GM21576 (cell line): ENCODE results near the gene MOV10.

ENCODE experiments used
- ATAC-seq: cut with Tn5 transposase; IDR thresholded peaks from one replicate; pipeline ENCODE4 v1.9.1; 2021; ENCODE audit warnings: mild to moderate bottlenecking, moderate library complexity; ENCODE audit not compliant: unreplicated experiment

Gene MOV10

GRCh38 chr1:112673592-112674439 is 643 bp upstream of the MOV10 start:
- ATAC-seq: no peak

- ATAC-seq: peak; percentile 24
These were observed 698 bp downstream of the MOV10 start for GRCh38 chr1:112674986-112675727.

GRCh38 chr1:112675728-112676381 is 1.4 kb downstream of the MOV10 start:
- no peak for ATAC-seq

DNA sequence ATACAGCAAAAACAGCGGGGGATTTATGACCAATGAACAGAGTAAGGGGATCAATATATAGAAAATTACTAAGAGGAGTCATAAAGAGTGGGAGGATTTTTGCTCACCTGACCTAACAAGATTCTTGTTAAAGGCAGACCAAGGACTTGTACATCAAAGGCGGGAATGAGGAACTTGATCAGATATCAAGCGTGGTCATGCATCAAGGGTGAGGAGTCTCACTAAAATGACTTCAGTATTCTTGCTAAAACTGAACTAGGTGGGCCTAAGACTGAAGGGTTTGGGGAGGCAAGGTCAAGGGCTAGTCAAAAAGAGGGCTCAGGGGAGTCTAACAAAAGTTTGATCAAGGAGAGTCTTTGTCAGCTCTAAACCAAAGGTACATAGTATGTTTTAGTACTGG is 2.1 kb downstream of the MOV10 start:
- no peak for ATAC-seq

- no peak for ATAC-seq
These were observed 3.0 kb downstream of the MOV10 start for GRCh38 chr1:112677501-112677900.

DNA sequence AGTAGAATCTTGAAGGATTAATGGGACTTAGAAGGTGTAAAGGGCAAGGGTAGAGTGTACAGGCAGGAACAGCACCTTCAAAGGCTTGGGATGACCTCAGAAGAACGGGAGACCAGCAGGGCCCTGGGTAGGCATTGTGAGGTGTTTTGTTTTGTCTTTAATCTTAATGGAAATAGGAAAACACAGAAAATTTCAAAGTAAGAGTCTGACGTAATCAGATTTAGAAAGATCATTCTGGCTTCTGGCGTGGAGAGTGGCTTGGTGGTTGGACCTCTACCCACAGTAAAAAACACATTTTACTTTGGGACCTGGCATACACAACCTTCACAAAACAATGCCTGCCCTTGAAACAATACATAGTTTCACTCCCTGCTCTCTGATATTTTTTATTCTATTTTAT is 4.1 kb downstream of the MOV10 start:
- ATAC-seq: no peak

GRCh38 chr1:112685913-112686312 is 11.5 kb downstream of the MOV10 start:
- ATAC-seq: no peak

DNA sequence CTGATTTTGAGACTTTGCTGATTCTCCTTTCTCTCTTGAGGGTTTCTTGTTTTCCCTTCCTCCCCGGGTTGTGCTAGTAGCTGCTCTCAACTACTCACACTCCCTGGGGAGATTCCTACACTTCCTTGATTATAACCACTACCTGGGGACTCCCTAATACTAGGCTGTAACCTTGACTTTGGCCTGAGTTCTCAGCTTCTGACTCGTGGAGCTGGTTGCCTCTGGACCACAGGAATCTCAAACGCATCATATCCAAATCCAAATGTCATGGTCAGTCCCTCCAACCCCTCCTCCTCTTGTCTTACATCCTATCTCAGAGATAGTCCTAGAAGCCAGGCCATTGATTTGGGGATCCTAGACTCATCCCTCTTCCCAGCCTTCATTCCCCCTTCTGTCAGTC is 12.0 kb downstream of the MOV10 start:
- no peak for ATAC-seq

- no peak for ATAC-seq
These were observed 12.4 kb downstream of the MOV10 start for GRCh38 chr1:112686835-112687234.

GRCh38 chr1:112687361-112687760 is 12.9 kb downstream of the MOV10 start:
- ATAC-seq: no peak

DNA sequence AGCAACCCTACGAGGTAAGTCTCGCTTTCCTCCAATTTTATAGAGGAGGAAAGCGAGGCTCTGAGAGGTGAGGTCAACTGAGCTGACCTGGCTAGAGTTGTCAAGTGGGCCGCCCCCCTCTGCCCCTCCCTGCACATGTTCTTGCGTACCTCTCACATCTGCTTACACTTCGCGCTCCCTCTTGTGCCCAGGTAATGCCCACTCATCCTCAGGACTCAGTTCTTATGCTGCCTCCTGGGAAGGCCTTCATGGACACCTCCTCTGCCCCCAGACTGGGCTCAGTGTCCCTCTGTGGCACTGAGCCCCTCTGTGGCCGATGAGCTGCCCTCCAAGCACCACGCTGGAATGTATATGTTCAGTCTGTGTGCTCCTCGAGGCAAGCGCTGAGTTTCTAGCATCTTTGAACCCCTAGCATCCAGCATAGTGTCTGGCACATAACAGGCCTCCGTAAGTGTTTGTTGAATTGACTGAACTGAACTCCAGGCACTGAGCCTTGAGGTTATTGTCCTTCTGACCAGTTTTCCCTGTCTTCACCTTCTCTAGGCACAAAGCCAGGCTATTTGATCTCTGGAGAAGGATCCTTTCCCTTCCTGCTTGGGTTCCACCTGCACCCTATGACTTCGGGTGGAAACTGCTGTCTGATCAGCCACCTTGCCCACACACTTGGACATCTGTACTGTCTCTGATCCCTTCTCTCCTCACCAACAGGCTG is 13.5 kb downstream of the MOV10 start:
- no peak for ATAC-seq

GRCh38 chr1:112688781-112689193 is 14.3 kb downstream of the MOV10 start:
- no peak for ATAC-seq

GRCh38 chr1:112689196-112689841 is 14.9 kb downstream of the MOV10 start:
- no peak for ATAC-seq

GRCh38 chr1:112689842-112690237 is 15.4 kb downstream of the MOV10 start:
- no peak for ATAC-seq

DNA sequence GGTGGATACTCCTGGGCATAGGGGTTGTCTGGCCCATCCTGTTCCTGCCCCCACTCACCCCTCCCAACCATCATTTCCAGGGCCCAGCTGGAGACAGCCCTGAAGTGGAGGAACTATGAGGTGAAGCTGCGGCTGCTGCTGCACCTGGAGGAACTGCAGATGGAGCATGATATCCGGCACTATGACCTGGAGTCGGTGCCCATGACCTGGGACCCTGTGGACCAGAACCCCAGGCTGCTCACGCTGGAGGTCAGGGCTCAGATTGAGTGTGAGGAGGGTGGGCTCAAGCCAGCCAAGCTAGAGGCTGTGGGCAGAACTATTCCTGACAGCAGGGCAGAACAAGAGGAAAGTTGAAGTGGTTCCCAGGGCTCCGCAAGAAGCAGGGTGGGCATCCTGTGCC is 18.2 kb downstream of the MOV10 start:
- no peak for ATAC-seq

DNA sequence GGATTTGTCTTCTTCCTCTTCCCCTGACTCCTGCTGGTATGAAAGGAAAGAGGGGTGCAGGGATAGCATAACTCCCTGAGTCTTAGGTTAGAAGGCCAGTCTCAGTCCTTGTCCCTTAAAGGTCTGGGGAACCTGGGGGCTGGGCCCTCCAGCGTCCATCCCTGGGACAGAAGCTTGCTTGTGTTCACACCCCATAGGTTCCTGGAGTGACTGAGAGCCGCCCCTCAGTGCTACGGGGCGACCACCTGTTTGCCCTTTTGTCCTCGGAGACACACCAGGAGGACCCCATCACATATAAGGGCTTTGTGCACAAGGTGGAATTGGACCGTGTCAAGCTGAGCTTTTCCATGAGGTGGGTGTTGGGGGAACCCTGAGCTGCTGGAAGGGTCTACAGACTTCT is 19.4 kb downstream of the MOV10 start:
- ATAC-seq: no peak

- ATAC-seq: no peak
These were observed 20.0 kb downstream of the MOV10 start for GRCh38 chr1:112694363-112694929.

- ATAC-seq: no peak
These were observed 20.8 kb downstream of the MOV10 start for GRCh38 chr1:112695276-112695675.

- no peak for ATAC-seq
These were observed 22.3 kb downstream of the MOV10 start for GRCh38 chr1:112696578-112697314.

DNA sequence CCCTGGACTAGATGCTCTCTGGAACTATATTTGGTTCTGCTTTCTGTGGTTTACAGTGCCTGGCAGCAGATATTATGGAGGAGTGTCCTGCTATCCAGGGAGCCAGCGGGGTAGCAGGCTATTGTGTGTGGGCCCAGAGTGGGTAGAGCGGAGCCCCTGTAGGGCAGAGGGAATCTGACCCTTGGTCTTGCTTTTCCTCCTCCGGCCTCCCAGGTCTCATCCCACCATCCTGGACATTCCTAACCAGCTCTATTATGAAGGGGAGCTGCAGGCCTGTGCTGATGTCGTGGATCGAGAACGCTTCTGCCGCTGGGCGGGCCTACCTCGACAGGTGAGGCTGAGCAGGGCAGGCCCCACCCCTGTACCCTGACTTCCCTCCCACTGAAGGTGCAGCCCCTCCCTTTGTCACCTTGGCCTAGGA is 23.3 kb downstream of the MOV10 start:
- ATAC-seq: no peak
